CD4-positive, alpha-beta T cell treated with Interleukin-12 subunit alpha and Interleukin-12 subunit beta, for 1 hour (primary cell): Measurements from ENCODE around the gene SORCS2.

ENCODE experiments used
- DNase-seq: peaks from one replicate; pipeline ENCODE4 v3.0.0-alpha.2; 2020

Gene SORCS2

DNA sequence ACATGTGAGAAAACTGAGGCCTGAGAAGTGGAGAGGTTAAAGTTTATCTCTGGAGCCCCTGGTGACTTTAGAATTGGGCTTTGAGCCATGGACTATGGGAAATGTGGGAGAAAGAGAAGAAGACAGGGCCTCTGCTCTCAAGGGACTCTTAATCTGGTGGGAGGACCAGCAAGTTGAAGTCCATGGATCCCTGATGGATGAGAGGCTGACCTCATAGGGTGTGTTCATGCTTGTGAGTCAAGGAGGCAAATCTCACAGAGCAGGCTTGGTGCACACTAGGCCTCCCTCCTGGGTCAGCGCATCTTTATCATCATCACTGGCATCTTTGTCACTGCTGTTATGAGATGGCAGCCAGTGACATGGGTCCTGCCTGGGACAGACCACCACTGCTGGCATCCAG lies 535.4 kb downstream of the SORCS2 start:
- no peak for DNase-seq

DNA sequence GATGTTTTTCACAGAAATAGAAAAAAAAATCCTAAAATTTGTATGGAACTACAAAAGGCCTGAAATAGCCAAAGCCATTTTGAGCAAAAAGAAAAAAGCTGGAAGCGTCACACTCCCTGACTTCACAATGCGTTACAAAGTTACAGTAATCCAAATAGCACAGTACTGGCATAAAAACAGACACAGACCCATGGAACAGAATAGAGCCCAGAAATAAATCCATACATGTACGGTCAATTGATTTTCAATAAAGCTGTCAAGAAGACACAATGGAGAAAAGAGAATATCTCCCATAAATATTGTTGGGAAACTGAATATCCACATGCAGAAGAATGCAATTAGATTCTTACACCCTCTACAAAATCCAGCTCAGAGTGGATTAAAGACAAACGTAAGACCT lies 539.1 kb downstream of the SORCS2 start:
- DNase-seq, result no peak

DNA sequence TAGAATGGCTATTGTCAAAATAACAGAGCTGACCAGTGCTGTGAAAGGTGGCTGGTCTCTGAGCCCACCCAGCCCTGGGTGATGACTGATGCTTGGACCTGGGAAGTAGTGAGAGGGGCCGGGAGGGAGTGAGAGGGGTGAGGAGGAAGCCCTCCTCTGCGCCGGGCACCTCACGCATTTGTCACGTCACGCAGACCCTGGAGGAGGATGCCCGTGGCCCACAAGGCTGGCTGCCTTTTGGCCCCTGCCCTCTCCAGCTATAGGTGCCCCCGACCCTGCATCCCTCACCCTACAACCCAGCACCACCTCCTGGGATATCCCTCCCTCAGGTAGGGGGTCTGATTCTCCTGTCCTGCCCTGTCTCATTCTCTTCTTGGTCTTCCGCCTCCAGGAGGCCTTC lies 539.9 kb downstream of the SORCS2 start:
- DNase-seq, result no peak

DNA sequence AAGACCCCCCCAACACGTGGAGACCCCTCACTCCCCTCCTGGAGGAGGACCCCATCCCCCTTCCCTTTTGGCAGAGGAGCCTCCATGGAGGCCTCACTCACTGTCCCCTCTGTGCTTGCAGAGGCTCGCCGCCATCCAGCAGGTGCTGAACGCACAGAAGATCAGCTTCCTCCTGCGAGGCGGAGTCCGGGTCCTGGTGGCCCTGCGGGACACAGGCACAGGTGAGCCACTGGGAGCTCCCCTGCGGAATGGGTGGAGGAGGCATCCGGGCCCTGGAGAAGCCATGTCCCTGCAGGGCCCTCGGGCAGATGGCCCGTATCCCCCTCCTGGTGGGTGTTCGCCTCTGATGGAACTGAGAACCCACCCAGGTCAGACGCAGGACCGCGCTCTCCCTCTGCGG lies 540.9 kb downstream of the SORCS2 start:
- DNase-seq, result no peak

DNA sequence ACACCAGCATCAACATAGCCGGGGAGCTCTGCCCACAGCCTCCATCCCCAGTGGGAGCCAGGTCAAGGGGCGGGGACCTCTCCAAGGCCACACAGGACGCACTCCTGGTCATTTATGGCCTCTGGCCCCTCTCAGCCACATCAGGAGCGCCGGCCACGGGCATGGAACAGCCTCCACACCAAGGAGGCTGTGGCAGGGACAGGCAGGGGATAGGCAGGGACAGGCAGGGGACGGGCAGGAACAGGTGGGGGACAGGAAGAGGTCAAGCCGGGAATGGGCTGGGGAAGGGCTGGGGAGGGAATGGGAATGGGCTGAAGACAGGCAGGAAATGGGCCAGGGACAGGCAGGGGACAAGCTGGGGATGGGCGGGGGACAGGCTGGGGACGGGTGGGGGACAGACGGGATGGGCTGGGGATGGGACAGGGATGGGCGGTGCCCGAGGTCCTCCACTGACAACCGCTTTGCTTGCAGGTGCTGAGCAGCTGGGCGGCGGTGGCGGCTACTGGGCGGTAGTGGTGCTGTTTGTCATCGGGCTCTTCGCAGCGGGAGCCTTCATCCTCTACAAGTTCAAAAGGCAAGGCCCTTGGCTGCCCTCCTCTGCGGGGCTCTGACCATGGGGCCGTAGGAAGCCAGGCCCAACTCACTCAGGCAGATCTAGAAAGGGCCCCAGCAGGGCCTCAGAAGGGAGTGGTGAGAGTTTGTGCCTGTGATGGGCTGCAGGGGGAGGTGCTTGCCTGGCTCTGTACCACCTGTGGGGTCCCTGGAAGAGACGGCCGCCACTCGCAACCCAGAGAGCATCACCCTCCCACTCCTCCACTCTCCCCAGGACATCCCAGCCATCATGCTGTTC lies 541.7 kb downstream of the SORCS2 start:
- DNase-seq, result no peak

DNA sequence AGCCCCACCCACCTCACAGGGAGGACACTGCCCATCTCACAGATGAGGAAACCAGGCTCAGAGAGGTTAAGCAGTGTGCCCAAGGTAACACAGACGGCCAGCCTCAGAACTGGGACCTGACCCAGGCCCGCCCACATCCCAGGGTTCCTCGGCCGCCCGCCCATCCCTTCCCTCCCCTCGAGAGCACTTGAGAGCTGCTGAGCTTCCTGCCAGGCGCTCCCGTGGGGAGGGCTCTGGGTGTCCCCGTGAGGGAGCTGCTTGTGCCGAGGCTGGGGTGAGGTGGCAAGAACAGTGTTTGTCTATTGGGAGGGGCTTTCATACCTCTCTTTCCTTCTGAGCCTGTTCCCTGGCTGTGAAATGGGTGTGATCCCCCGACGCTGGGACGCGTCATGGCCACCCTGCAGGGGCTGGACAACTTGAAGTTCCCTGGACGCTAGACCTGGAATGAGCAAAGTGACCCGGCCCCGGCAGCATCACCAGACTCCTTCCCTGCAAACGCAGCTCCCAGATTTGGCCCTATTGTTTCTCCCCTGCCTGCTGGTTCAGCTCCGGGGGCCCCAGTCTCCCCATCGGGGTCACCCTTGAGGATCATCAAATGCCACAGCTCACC lies 542.4 kb downstream of the SORCS2 start:
- no peak for DNase-seq

DNA sequence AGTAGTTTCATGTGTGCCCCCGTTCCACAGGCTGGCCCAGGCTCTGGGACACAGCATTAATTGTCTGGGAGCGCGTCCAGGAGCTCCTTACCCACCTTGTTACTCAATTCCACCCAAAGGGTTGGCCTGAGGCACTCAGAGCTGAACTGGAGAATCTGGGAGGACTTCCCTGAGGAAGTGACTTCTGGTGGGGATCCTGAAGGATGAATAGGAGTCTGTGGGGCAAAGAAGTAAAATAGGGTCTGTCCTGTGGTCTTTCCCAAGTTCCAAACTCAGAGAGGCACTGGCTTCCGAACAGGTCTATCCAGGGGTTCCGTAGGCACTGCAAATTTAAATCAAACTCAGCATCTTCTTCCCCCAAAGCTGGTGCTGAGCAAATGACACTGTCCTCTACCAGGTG lies 543.1 kb downstream of the SORCS2 start:
- no peak for DNase-seq

DNA sequence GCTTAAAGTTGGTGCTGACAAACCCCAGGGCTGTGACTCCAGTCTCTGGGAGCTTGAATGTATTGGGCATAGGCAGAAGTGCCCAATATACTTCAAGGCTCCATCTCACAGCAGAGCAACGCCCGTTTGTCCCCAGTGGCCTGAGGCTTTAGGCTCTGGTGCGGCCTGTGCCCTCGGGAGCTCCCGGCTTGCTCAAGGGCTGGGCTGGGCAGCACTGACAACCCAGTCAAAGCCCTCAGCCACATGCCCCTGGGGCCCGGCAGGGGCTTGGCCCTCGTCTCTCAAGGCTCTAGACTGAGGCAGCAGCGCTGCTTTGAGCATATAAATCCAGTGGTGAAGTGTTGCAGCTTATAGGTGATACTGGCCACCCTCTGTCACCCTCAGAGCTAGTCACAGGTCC lies 543.6 kb downstream of the SORCS2 start:
- DNase-seq, result no peak

DNA sequence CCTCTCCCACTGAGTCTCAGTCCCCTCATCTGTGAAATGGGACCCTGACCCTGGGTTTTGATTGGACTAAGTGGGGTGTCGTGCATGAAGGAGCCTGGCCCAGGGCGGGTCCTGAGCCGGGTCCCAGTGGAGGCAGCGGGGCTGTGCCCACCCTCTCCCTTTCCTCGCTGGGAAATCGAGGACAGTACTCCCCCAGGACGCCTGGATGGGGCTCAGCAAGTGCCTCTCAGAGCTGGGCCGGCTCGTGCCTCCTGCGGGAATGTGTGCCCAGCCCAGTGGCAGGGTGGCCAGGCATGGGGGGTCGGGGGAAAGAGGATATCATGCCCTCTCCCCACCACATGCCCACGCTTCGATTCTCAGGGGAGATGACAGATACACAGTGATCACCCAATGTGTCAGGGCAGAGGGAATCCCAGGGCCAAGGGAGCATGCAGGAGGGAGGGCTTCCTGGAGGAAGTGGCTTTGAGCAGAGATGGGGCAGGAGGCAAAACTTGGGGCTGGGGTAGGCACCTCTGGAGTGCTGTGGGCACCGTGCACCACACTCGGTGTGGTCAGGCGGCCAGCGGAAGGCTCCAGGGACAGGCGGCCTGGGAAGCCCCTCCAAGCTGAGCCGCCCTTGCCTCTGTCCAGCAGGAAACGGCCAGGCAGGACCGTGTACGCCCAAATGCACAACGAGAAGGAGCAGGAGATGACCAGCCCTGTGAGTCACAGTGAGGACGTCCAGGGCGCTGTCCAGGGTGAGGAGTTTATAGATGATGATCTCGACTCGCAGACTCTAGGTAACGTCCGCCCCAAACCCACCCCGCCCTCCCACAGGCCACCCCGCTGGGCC lies 544.3 kb downstream of the SORCS2 start:
- no peak for DNase-seq

DNA sequence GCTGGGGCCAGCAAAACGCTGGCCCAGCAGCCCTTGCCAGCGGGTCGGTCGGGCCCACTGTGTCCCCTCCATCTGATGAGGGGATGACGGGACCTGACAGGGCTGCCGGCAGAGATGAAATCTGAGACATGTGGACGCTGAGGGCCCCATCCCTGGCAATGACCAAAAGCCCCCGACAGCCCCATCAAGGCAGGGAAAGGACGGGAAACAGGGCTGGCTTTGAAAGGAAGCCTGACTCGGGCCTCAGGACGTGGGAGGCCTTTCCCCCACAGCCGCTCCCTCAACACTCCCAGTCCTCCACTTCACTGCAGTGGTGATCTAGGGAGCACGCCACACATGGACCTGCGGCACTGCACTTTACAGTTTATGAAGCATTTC lies 544.9 kb downstream of the SORCS2 start:
- no peak for DNase-seq

DNA sequence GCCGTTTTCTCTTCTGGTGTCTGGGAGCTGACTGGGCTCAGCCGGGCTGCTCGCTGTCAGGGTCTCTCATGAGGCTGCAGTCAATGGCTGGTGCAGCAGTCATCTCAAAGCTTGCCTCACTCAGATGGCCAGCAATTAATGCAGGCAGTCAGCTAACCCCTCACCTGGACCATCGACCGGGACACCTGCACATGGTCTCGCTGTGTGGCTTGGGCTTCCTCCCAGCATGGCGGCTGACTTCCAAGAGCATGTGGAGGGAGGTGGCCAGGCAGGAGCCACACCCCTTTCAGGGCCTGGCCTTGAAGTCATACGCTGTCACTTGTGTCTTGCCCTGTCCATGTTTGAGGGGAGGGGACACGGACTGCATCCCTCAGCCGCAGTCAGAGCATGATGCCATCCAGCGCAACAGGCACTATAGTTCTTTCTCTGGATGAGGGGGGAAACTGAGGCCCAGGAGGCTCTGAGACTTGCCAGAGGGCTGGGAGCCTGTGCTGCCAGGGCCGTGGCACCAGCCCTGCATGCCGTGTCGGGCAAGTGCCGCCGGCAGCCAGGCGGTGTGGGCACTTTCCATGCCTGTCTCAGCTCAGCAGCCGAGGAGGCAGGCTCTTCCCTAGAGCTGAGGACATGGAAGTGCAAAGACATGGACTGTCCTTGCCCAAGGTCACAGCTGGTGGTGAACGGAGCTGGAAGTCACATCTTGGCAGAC lies 545.6 kb downstream of the SORCS2 start:
- no peak for DNase-seq

DNA sequence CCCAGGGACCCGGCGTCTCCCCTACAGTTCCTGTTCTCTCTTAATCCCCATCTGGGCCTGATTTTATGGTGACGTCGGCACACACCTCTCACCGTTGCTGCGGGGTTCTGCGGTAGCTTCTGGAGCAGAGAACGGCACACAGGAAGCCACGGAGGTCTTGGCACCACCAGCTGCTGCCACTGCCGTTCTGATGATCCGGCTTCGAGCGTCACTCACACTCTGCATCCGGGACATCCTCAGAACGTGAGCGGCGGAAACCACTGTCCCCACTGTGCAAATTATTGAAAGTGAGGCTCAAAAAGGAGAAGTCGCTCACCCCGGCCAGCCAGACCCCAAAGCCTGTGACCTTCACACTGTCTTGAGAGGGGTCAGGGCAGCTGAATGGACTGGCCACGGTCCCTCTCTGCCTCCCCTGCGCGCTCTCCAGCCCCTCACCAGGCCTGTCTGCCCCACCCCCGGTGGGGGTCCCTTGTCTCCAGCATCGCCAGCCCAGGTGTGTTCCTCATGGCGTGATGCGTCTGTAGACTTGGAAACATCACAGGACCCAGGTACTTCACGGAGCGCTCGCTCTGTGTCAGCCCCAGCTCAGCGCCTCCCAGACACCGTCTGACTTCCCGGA lies 546.2 kb downstream of the SORCS2 start:
- DNase-seq, result no peak

DNA sequence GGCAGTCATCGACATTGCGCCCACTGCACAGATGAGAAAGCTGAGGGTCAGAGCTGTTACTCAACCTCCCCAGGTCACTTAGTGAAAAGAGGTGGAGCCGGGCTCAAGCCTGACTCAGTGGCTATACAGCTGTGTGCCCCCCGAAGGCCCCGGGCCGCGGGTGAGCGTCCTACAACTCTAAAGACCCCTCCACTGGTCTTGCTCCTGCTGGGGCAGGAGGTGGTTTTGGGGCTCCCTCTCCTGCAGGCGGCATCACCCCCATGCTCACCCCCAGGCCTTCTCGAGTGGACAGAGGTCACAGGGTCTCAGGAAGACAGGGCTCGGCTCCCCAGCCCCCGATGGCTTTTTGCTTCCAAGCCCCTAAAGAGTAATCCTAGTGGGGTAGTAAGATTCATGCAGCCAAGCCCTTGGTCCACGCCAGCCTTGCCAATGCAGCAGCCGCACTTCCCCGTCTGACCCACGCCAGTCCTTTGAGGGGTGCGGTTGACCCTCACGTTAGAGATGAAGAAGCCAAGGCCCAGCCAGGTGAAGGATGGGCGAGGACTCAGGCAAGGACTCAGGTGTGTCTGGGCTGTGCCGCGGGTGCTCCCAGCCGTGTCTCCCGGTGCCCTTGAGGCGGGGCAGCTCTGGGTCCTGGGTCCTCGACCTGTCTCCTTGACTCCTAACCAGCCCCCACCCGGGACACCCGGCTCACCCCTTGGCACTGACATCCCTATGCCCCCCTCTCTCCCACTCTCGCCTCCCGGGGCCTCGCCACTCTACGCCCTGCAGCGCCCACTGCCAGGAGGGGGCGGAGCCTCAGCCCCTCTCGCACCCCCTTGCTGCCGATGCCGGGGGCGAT lies 547.0 kb downstream of the SORCS2 start:
- DNase-seq, result no peak

DNA sequence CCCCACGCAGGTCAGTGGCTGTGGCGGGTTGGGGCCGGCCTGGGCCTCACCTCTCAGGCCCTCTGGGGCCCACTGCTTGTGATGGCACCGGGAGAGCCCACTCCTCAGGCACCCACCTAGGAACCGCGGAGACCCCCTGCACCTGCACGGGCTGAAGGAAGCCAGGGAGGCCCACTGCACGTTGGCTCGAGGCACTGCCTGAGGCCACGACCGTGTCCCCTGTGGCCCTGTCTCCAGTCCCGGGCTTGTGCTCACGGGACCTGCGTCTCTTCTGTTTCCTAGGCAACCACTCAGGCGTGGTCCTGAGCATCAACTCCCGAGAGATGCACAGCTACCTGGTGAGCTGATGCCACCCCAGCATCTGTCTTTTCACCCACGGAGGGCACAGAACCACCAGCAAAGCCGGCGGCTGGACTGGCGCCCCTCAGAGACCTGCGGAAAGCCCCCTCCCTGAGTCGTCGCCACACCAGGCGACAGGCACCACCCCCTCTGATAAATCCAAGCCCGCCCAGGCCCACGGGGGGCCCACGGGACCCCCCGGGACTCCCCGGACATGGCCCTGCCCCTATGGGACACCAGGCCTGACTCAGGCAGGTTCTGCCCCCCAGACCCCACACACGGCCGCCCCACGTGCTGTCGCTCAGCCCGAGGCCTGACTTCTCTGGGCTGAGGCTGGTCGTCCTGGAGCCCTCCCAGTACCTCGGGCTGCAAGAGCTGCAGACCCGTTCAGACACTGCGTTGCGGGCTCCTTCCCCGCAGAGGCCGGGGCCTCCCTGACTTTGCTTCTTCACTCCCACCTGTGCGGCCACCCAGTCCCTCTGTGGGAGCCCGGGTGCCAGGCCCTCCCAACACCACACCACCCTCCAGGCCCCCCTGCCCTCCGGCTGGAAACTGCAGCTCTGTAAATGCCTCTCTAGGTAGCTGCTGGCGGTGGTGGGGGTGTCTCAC lies 547.9 kb downstream of the SORCS2 start:
- no peak for DNase-seq

DNA sequence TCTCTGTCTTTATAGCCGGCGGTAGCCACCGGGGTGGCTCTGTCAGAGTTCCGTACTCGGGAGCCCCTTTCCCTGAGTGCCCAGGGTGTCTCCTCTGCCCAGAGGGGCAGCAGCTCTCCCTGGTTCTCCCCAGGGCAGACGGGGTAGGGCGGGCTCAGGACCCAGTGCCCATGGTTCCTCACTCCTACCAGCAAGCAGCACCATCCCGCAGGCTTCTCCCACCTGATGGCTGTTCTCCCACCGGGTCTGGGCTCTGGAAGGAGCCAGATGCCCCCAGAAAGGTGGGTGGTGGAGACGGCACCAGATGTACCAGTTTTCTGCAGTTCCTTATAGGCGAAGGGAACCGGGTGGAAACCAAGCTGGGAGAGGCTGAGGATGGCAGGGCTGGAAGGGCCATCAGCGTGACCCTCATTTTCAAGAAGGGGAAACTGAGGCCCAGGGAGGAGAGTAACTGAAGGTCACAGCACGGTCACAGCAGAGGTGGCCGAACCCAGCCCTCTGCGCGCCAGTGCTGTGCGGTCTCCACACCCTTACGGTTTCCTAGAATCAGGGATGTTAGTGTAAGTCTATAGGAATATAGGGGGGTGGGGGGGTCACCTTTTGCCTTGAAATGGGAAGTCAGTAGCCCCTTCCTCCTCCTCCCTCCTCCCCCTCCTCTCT lies 548.7 kb downstream of the SORCS2 start:
- DNase-seq, result no peak

DNA sequence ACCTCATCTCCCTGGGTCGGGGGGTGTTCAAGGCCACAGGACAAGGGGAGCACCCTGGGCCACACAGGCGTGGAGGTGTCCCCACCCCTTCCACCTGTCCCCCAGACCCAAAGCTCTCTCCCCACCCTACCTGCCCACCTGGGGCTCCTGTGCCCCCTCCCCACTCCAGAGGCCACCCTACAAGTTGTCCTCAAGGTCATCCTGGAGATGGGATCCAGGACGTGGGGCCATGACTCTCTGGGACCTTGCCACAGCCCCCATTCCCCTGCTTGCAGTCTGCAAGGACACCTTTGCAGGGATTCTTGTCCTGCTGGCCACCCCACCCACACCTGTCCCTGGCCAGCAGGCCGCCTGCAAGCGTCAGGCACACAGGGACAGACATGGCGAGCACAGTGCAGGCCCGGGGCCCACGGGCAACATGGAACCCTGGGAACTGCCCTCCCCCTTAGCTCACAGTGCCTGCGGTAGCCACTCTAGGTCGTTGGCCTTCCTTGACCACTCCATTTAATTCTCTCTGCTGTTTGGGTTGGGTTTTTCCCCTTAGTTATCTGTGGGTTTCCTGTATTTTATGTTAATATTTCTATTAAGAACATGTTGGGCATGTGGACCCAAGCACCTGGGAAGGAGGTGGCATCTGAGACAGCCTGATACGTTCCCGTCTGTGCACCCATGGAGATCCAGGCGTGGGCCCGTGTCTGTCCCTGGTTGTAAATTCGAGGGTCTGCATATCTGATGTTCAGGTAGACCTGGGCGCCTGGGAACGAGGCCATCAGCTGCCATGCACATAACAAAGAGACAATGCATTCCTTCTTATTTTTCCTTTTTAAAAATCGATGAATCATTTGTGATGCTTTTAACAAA lies 549.8 kb downstream of the SORCS2 start:
- DNase-seq, result no peak

DNA sequence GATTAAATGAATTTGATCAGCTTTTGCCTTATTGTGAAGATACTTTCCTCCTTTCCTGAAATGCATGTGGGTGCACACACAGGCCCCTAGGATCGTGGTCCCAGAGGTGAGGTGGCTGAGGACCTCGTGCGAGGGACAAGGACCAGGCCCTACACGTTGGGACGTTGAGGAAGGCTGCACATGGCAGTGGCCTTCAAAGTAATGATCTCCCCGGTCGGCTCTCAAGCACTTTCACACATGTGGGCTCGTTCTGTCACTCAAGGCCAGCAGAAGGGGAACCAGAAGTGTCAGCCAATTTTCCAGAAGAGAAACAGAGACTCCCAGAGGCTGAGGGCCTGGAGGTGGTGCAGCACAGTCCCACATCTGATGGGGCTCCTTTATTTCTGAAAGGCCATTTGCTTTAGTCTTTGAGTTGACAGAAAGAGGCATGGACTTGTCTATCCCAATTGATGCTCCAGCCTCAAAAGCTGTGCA lies 550.5 kb downstream of the SORCS2 start:
- no peak for DNase-seq

DNA sequence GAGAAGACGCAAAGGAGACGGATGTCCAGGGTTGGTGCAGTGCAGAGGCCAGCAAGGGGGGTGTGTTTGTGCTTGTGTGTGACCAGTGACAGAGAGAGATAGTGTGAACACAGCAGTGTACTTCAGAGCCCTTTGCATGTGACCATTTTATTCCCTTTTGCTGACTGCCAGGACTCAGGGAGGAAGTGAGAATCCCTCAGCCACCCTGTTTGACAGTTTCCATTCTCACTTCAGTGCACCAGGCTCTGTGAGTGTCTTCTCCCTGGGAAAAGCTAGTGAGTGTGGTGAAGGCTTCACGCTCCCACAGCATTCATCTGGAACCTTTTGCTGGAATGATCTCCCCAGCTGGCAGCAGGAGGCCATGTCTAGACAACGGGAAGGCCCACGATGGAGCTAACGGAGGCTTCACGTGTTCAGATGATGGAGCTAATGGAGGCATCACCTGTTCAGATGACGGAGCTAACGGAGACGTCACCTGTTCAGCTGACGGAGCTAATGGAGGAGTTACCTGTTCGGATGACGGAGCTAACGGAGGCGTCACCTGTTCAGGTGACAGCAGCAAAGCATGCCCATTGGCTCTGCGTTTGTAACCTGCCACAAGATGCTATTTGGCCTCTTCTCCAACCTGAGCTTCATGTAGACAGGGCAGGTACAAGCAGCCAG lies 551.9 kb downstream of the SORCS2 start:
- DNase-seq, result no peak
